GM10266 (cell line): ENCODE measurements around the gene FAM9B.

Source experiments
- DNase-seq: peaks from one replicate; pipeline ENCODE4 v3.0.0; 2012; ENCODE audit errors: extremely low spot score
- TF ChIP-seq, protein P1 (sequence below): IDR thresholded peaks from 2 replicates; pipeline ENCODE4 v1.5.1; 2012; ENCODE audit warnings: mild to moderate bottlenecking, low read depth; ENCODE audit not compliant: control insufficient read depth, insufficient read depth; ENCODE audit errors: missing control alignments

Gene FAM9B

DNA sequence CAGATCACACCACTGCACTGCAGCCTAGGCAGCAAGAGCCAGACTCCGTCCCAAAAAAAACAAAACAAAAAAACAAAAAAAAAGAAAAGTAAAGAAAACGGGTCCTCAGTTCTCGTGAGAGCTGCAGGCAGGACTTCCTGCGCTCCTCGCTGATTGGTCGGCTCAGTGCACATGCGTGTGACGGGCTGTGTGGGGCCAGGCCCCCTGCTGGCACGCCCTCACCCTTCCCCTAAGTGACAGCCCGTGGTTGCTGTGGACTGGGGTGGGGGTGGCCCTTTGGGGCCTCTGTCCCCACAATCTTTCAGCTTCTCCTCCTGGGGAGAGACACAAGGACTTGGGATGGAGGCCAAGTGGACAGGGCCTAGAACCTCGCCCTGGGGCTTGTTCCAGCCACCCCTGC is at the start of gene FAM9B:
Gene FAM9B, minus strand, starts transcription at position 139 of the 400 bp plus-strand sequence. CDS start 1,141 bp downstream, outside the sequence.
- TF ChIP-seq, protein P1, sequence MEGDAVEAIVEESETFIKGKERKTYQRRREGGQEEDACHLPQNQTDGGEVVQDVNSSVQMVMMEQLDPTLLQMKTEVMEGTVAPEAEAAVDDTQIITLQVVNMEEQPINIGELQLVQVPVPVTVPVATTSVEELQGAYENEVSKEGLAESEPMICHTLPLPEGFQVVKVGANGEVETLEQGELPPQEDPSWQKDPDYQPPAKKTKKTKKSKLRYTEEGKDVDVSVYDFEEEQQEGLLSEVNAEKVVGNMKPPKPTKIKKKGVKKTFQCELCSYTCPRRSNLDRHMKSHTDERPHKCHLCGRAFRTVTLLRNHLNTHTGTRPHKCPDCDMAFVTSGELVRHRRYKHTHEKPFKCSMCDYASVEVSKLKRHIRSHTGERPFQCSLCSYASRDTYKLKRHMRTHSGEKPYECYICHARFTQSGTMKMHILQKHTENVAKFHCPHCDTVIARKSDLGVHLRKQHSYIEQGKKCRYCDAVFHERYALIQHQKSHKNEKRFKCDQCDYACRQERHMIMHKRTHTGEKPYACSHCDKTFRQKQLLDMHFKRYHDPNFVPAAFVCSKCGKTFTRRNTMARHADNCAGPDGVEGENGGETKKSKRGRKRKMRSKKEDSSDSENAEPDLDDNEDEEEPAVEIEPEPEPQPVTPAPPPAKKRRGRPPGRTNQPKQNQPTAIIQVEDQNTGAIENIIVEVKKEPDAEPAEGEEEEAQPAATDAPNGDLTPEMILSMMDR: no peak
- DNase-seq: no peak

DNA sequence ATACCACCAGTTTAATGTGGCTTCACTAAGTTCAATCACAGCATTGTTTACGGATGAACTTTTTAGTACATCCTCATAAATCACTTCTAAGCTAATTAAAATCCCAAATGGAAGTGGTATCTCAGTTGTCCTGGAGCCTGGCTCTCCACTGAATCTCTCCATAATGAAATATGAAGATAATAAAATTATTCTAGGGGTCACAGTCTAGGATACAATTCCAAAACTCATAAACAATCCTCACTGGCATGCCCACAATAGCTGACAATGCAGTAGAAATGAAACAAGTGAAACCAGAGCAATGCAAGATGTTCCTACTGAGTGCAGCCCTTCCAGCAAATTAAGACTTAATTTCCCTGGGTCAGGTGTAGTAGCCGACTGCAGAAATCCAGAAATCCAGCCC is 47.3 kb upstream of the FAM9B start:
- TF ChIP-seq, protein P1: no peak
- no peak for DNase-seq

DNA sequence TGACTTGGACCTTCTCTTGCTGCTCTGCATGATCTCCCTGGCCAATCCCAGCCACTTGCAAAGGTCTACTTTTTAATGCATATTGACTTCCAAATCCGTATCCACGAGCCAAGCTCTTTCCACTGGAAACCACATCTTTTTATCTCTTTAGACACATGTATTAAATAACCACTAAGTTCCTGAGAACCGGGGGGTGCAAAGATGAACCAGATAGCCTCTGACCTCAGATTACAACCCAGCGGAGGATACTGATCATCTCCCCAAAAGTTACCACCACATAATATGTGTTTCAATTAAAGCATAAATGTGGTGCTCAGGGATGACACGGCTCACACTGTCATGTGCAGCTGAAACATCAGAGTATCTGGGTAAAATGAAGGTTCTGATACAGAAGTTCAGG is 40.4 kb upstream of the FAM9B start:
- DNase-seq: no peak
- TF ChIP-seq, protein P1: no peak

DNA sequence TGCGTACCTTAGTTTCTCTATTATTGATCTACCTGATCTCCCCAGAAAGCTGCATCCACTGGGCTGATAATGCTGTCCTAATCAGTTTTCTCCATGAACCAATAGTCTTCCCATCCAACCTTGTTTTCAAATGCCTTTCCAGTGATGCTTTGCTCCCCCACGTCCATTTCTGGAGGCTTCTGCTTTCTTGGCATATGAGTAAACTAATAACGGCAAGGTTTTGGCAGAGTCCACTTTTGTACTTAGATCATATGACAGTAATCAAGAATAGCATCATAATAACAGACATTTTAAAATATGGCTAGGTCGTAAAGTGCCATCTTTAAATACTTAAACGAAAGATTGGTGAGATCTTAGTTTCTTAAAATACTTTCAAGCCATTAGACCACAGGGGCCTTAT is 38.4 kb upstream of the FAM9B start:
- TF ChIP-seq, protein P1: no peak
- DNase-seq: no peak

DNA sequence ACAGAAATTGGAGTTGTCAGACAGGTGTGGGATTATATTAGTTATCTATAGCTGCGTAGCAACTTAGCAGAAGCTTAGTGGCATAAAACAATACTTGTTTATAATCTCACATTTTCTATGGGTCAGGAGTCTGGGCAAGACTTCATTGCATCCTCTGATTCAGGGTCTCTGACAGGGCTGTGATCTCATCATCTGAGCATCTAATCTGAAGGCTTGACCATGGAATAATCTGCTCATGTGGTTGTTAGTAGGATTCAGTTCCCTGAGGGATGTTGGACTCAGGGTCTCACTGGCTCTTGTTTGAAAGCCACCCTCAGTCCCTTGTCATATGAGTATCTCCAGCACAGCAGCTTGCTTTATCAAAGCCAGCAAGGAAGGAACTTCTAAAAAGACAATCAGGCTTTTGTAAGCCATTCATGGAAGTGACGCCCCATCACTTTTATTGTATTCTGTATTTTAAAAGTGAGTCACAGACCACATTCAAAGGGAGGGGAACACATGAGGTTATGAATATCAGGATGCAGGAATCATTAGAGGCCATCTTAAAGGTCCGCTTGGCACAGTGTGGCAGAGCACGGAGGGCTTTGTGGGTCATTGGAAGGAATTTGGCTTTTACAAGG is 37.2 kb upstream of the FAM9B start:
- TF ChIP-seq, protein P1: no peak
- DNase-seq: no peak

DNA sequence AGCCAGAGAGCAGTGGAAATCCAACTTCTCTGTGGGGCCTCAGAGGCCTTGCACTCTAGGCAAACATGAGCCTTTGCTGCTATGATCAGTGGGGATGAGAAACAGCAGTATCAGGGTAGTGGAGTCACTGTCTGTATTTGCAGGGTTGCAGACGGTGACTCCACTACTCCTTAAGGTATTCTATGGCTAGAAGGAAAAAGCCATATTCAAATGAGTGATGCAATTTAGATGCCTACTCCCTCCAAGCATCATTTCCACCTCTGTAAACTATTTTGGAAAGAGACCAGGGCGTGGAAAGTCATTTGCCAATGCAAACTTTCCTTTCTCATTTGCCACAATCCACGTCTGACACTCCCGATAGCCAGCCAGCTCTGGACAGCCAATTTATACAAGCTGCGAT is 35.6 kb upstream of the FAM9B start:
- DNase-seq: no peak
- TF ChIP-seq, protein P1: no peak

DNA sequence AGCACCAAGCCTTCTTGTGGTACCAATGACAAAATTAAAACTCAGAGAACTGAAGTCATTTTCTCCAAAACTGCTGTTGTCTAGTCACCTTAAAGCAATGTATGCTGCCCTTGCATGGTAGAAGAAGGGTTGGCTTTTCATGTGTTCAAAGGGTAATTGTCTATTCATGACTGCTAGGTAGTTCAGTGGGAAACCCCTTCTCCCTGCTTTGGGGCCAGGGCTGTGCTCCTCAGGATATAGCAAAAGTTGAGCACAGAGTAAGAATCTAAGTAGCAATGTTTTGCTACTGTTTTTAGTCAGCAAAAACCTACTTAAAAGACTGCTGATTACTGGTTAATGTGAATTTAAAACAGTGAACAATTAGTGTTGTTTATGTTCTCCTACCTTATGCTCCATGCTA is 30.8 kb upstream of the FAM9B start:
- DNase-seq: no peak
- TF ChIP-seq, protein P1: no peak
